K562 (cell line): Measurements from ENCODE around the gene IMPDH2. TPM values are rescaled to one million over a fixed set of nuclear protein-coding genes. Genes with fewer than 3 reads are reported as not detected.

Source experiments
- EP400 ChIP-seq: fragments of 450-650 bp; IDR thresholded peaks from 2 replicates; pipeline ENCODE4 v1.6.1; 2017; ENCODE audit warnings: antibody characterized with exemption, mild to moderate bottlenecking, moderate library complexity
- GATA2 ChIP-seq: sonication (generic); formaldehyde crosslinking; IDR thresholded peaks from 2 replicates; pipeline ENCODE4 v1.4.0; 2020; ENCODE audit warnings: mild to moderate bottlenecking, missing genetic modification reagents
- KDM4B ChIP-seq, 2 experiments: fragments of 450-650 bp in 1 of 2; sonication (generic) in 1 of 2; IDR thresholded peaks; 2 replicates each; pipeline ENCODE4 v1.6.1; 2016 to 2017; ENCODE audit warnings: borderline replicate concordance in 2 of 2, antibody characterized with exemption in 1 of 2, low read depth in 1 of 2, mild to moderate bottlenecking in 1 of 2
- MCM3 ChIP-seq: fragments of 450-650 bp; IDR thresholded peaks from 2 replicates; pipeline ENCODE4 v1.6.1; 2016
- MXI1 ChIP-seq: IDR thresholded peaks from 2 replicates; pipeline ENCODE4 v1.6.1; 2011; ENCODE audit warnings: low read depth, mild to moderate bottlenecking, improper control_type of control experiment, low read length
- TAF1 ChIP-seq: IDR thresholded peaks from 2 replicates; pipeline ENCODE4 v1.6.1; 2011; ENCODE audit warnings: mild to moderate bottlenecking, low read length, moderate library complexity; ENCODE audit not compliant: insufficient read depth, control insufficient read depth, severe bottlenecking; ENCODE audit errors: extremely low read depth
- ZBED1 ChIP-seq: IDR thresholded peaks from 2 replicates; pipeline ENCODE4 v1.6.1; 2014
- ZBTB11 ChIP-seq, 3 experiments: fragments of 200-800 bp in 1 of 3; fragments of 250-450 bp in 1 of 3; fragments of 450-650 bp in 1 of 3; sonication (Bioruptor Pico) in 1 of 3; sonication (Bioruptor generic) in 1 of 3; formaldehyde crosslinking in 1 of 3; IDR thresholded peaks; 2 replicates each; pipeline versions ENCODE4 v1.6.1 to v1.8.0; 2016 to 2022; ENCODE audit warnings: mild to moderate bottlenecking in 2 of 3, missing genetic modification characterization in 2 of 3, missing compliant biosample characterization in 1 of 3, moderate library complexity in 1 of 3
- ZNF184 ChIP-seq: sonication (generic); formaldehyde crosslinking; IDR thresholded peaks from 2 replicates; pipeline ENCODE4 v1.5.0; 2020; ENCODE audit warnings: missing genetic modification reagents
- ZNF280A ChIP-seq: fragments of 450-650 bp; IDR thresholded peaks from 2 replicates; pipeline ENCODE4 v1.6.1; 2018; ENCODE audit warnings: mild to moderate bottlenecking, low read depth; ENCODE audit not compliant: partially characterized antibody
- ZNF639 ChIP-seq, 2 experiments: fragments of 200-800 bp in 1 of 2; sonication (Bioruptor generic) in 1 of 2; sonication (generic) in 1 of 2; formaldehyde crosslinking in 1 of 2; IDR thresholded peaks in 1 of 2; conservative IDR thresholded peaks in 1 of 2; 2 replicates each; pipeline versions ENCODE4 v1.5.0 to v1.6.1; 2016 to 2020; ENCODE audit warnings: missing compliant biosample characterization in 1 of 2, missing genetic modification characterization in 1 of 2, missing genetic modification reagents in 1 of 2
- polyA plus RNA-seq, 8 experiments: library from polyadenylated mRNA; depleted of rRNA in 4 of 8; stranded (reverse) in 5 of 8; unstranded in 3 of 8; fragments of >200 nt; fragmentation: Nextera tagmentation in 2 of 8; fragmentation: Illumina TruSeq in 1 of 8; extraction: Ambion mirVana in 2 of 8; extraction: Trizol in 1 of 8; gene quantifications; 2 replicates each; pipeline versions ENCODE4 v1.2.1 to v1.2.3, GENCODE V29; 2011 to 2014; ENCODE audit warnings: inconsistent platforms in 1 of 8, missing spikeins in 1 of 8
- total RNA-seq, 7 experiments: library from RNA; depleted of rRNA in 6 of 7; stranded (reverse); fragments of >200 nt in 6 of 7; fragmentation: Illumina TruSeq in 2 of 7; extraction: Trizol in 2 of 7; gene quantifications; 2 replicates each; pipeline versions ENCODE4 v1.2.1 to v1.2.3, GENCODE V29; 2011 to 2021; ENCODE audit warnings: low replicate concordance in 1 of 7
- TF ChIP-seq, protein P1 (sequence below): fragments of 450-650 bp; IDR thresholded peaks from 2 replicates; pipeline ENCODE4 v1.6.1; 2017; ENCODE audit warnings: mild to moderate bottlenecking, moderate library complexity
- TF ChIP-seq, protein P2 (sequence below): fragments of 250-450 bp; sonication (Bioruptor Pico); IDR thresholded peaks from 2 replicates; pipeline ENCODE4 v1.8.0; 2022; ENCODE audit warnings: inconsistent platforms, mild to moderate bottlenecking, moderate library complexity, borderline replicate concordance
- TF ChIP-seq, protein P3 (sequence below): fragments of 450-650 bp; formaldehyde crosslinking; IDR thresholded peaks from 2 replicates; pipeline ENCODE4 v1.4.0; 2022; ENCODE audit warnings: missing genetic modification characterization

The IMPDH2 gene
- total and polyA plus RNA-seq, 9 of the 15 experiments (the other 6 are each of a cell fraction or from before 2014, with no cell fraction given): 318 to 507 (median 366) TPM

DNA sequence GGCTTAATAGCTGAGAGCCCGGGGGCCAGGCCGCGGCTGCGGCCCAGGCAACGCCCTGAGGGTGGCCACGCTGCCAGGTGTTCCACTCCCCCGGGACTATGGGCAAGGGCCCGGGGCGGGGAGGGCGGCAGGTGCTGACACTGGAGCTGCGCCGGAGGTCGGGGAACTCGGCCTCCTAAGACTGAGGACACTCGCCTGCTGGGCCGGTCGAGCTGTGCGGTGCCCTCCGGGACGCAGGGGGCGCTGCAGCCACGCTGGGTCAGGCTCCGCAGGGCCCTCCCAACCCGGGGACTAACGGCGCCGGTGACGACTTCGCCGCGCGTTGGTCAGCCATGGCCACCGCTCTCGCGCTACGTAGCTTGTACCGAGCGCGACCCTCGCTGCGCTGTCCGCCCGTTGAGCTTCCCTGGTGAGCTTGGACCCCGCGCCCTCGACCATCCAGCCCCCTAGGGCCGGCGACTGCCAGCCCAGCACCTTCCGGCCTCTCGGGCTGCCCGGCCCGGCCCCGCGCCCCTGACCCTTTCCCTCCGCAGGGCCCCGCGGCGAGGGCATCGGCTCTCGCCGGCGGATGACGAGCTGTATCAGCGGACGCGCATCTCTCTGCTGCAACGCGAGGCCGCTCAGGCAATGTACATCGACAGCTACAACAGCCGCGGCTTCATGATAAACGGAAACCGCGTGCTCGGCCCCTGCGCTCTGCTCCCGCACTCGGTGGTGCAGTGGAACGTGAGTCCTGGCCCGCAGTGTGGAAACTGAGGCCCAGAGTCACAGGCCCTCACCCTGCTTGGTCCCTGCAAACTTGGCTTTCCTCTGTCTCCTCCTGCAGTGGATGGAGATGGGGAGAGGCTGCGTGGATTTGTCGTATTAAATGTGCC lies 7.1 kb downstream of the IMPDH2 start, which contains the start of gene NDUFAF3 (continued):
- TF ChIP-seq, protein P1, sequence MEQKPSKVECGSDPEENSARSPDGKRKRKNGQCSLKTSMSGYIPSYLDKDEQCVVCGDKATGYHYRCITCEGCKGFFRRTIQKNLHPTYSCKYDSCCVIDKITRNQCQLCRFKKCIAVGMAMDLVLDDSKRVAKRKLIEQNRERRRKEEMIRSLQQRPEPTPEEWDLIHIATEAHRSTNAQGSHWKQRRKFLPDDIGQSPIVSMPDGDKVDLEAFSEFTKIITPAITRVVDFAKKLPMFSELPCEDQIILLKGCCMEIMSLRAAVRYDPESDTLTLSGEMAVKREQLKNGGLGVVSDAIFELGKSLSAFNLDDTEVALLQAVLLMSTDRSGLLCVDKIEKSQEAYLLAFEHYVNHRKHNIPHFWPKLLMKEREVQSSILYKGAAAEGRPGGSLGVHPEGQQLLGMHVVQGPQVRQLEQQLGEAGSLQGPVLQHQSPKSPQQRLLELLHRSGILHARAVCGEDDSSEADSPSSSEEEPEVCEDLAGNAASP: no peak
- no peak for TF ChIP-seq ZBED1
- no peak for TF ChIP-seq KDM4B (IDR thresholded peaks at IDR 0.05; ENCODE audit: borderline replicate concordance in 2 of 2, low read depth in 1 of 2)
- no peak for TF ChIP-seq MCM3
- TF ChIP-seq GATA2 (CRISPR knock-in tag): no peak
- peak in 2 of 3 experiments; percentile 41 to 63; a peak in 2 of 6 replicates for TF ChIP-seq ZBTB11 (CRISPR knock-in tag; IDR thresholded peaks at IDR 0.05)
- peak; percentile 80 for TF ChIP-seq TAF1
- TF ChIP-seq MXI1: no peak
- peak; percentile 84 for TF ChIP-seq EP400
- TF ChIP-seq, protein P2, sequence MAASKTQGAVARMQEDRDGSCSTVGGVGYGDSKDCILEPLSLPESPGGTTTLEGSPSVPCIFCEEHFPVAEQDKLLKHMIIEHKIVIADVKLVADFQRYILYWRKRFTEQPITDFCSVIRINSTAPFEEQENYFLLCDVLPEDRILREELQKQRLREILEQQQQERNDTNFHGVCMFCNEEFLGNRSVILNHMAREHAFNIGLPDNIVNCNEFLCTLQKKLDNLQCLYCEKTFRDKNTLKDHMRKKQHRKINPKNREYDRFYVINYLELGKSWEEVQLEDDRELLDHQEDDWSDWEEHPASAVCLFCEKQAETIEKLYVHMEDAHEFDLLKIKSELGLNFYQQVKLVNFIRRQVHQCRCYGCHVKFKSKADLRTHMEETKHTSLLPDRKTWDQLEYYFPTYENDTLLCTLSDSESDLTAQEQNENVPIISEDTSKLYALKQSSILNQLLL: no peak
- no peak for TF ChIP-seq ZNF184
- TF ChIP-seq ZNF639 (CRISPR knock-in tag; conservative IDR thresholded peaks at IDR 0.05 in 1 of 2, IDR thresholded peaks at IDR 0.05 in 1 of 2): peak in 1 of 2 experiments; percentile 90; a peak in 2 of 4 replicates
- no peak for TF ChIP-seq ZNF280A
- TF ChIP-seq, protein P3, sequence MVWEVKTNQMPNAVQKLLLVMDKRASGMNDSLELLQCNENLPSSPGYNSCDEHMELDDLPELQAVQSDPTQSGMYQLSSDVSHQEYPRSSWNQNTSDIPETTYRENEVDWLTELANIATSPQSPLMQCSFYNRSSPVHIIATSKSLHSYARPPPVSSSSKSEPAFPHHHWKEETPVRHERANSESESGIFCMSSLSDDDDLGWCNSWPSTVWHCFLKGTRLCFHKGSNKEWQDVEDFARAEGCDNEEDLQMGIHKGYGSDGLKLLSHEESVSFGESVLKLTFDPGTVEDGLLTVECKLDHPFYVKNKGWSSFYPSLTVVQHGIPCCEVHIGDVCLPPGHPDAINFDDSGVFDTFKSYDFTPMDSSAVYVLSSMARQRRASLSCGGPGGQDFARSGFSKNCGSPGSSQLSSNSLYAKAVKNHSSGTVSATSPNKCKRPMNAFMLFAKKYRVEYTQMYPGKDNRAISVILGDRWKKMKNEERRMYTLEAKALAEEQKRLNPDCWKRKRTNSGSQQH (CRISPR knock-in tag): no peak
